SU-DHL-6 (cell line): Measurements from ENCODE around the gene PNLIPRP3.

Experiments used
- H2AFZ ChIP-seq: fragments of 200-600 bp; sonication (generic); 2 replicates; pipeline ENCODE4 v1.6.1; 2014; ENCODE audit warnings: low read depth, mild to moderate bottlenecking, moderate library complexity, mixed read lengths, antibody characterized with exemption, low read length; ENCODE audit not compliant: severe bottlenecking
- H3F3A ChIP-seq: fragments of 200-600 bp; shearing (Covaris generic); 2 replicates; pipeline ENCODE4 v1.6.0; 2016; ENCODE audit warnings: antibody characterized with exemption, mild to moderate bottlenecking; ENCODE audit not compliant: insufficient read depth
- H3K27ac ChIP-seq: fragments of 200-600 bp; sonication (generic); 2 replicates; pipeline ENCODE4 v1.5.1; 2016; ENCODE audit warnings: low read depth, mild to moderate bottlenecking, low read length, moderate library complexity, mixed read lengths
- H3K27me3 ChIP-seq: fragments of 200-600 bp; sonication (generic), shearing (Covaris generic); 2 replicates; pipeline ENCODE4 v1.6.0; 2014; ENCODE audit warnings: mild to moderate bottlenecking, low read length
- H3K36me3 ChIP-seq: fragments of 200-600 bp; sonication (generic); 2 replicates; pipeline ENCODE4 v1.6.1; 2014; ENCODE audit warnings: mild to moderate bottlenecking, low read length, mixed read lengths
- H3K4me2 ChIP-seq: fragments of 300-600, 200-600 bp; shearing (Covaris generic), sonication (generic); 2 replicates; pipeline ENCODE4 v1.6.0; 2014; ENCODE audit warnings: low read length, low read depth, mild to moderate bottlenecking; ENCODE audit not compliant: poor library complexity, severe bottlenecking
- H3K4me3 ChIP-seq: fragments of 200-600 bp; sonication (generic); 2 replicates; pipeline ENCODE4 v1.5.1; 2014; ENCODE audit warnings: antibody characterized with exemption, low read length, mild to moderate bottlenecking, mixed read lengths; ENCODE audit not compliant: insufficient read depth, poor library complexity, severe bottlenecking
- H3K79me2 ChIP-seq: fragments of 200-600 bp; sonication (generic); 2 replicates; pipeline ENCODE4 v1.6.1; 2014; ENCODE audit warnings: mild to moderate bottlenecking, low read length, moderate library complexity; ENCODE audit not compliant: insufficient read depth
- H3K9ac ChIP-seq: fragments of 200-600 bp; sonication (generic); 2 replicates; pipeline ENCODE4 v1.7.0; 2014; ENCODE audit warnings: mild to moderate bottlenecking, low read length
- H3K9me2 ChIP-seq: fragments of 200-600 bp; sonication (generic); replicated peaks from 2 replicates; pipeline ENCODE4 v1.6.1; 2014; ENCODE audit warnings: low read length; ENCODE audit not compliant: insufficient read depth
- H3K9me3 ChIP-seq: fragments of 200-600 bp; sonication (generic); 2 replicates; pipeline ENCODE4 v1.6.1; 2014; ENCODE audit warnings: low read length, mixed read lengths; ENCODE audit not compliant: insufficient read depth
- H4K20me1 ChIP-seq: fragments of 200-600 bp; sonication (generic); 2 replicates; pipeline ENCODE4 v1.6.1; 2014; ENCODE audit warnings: low read depth, mild to moderate bottlenecking, antibody characterized with exemption, low read length, moderate library complexity, mixed read lengths
- CTCF ChIP-seq: fragments of 200-600 bp; sonication (generic); IDR thresholded peaks from one replicate; pipeline ENCODE4 v1.5.1; 2017; ENCODE audit warnings: antibody characterized with exemption, mild to moderate bottlenecking, low read length, moderate library complexity; ENCODE audit not compliant: insufficient read depth, poor library complexity, severe bottlenecking
- EZH2phosphoT487 ChIP-seq: fragments of 200-600 bp; sonication (generic), shearing (Covaris generic); conservative IDR thresholded peaks from 2 replicates; pipeline ENCODE4 v1.6.1; 2018; ENCODE audit warnings: mild to moderate bottlenecking, antibody characterized with exemption, low read length, moderate library complexity, mixed read lengths

PNLIPRP3 gene

GRCh38 chr10:116465546-116465945, 37.9 kb downstream of the PNLIPRP3 start:
- Histone ChIP-seq H3K36me3 (no peaks in the 10 kb centered on the region), H3K9me3 (no peaks in the 10 kb centered on the region), H3K4me3 (no peak overlapping the region), H3K79me2 (no peaks in the 10 kb centered on the region), H3F3A (no peaks in the 10 kb centered on the region), H3K27me3 (no peaks in the 10 kb centered on the region), H3K4me2 (no peak overlapping the region), H4K20me1 (no peaks in the 10 kb centered on the region), H3K9me2 (no peaks in the 10 kb centered on the region), H2AFZ (no peak overlapping the region), H3K27ac (no peak overlapping the region), H3K9ac (no peak overlapping the region)
- TF ChIP-seq EZH2phosphoT487 (no peak), CTCF (no peak)

GRCh38 chr10:116466715-116467422, 39.2 kb downstream of the PNLIPRP3 start:
- Histone ChIP-seq H3K9me3 (no peaks in the 10 kb centered on the region), H3K27me3 (no peaks in the 10 kb centered on the region), H3K9ac (no peak overlapping the region), H3K79me2 (no peaks in the 10 kb centered on the region), H3K36me3 (no peaks in the 10 kb centered on the region), H3K4me2 (no peak overlapping the region), H3K27ac (no peak overlapping the region), H4K20me1 (no peaks in the 10 kb centered on the region), H3F3A (no peaks in the 10 kb centered on the region), H2AFZ (no peak overlapping the region), H3K9me2 (no peaks in the 10 kb centered on the region), H3K4me3 (no peak overlapping the region)
- TF ChIP-seq CTCF, result no peak
- no peak for TF ChIP-seq EZH2phosphoT487

GRCh38 chr10:116469437-116469836, 41.8 kb downstream of the PNLIPRP3 start:
- TF ChIP-seq CTCF (no peak), EZH2phosphoT487 (no peak)
- Histone ChIP-seq H3K4me3 (no peak overlapping the region), H3K27ac (no peak overlapping the region), H3F3A (no peaks in the 10 kb centered on the region), H3K4me2 (no peak overlapping the region), H3K36me3 (no peaks in the 10 kb centered on the region), H4K20me1 (no peaks in the 10 kb centered on the region), H3K9ac (no peak overlapping the region), H3K79me2 (no peaks in the 10 kb centered on the region), H2AFZ (no peak overlapping the region), H3K9me3 (no peaks in the 10 kb centered on the region), H3K27me3 (no peaks in the 10 kb centered on the region), H3K9me2 (no peaks in the 10 kb centered on the region)
